ENCODE data around the gene LARP4B.

Gene LARP4B

DNA sequence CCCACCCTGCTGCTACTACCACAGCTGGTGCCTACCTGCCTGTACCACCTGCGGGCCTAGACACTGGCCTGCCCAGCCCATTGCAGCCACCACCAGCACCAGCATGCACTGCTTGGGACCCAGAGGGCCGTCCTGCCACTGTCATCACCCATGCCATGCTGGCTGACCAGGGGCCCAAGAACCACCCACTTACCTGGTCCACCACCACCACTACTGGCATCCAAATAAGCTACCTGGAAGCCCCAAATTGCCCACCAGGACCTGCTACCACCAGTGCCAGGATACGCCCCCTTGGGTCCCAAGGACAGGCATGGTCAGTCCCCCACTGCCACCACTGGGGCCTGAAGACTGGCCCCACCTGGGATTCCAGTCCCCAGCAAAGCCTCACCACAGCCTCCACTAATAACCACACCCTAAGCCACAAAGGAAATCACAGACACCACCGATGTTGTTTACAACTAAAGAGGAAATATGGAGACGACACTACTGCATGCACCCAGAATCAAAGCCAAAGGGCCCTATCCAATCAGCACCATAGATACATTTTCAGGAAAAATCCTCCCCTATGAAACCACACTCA, 171.5 kb downstream of the LARP4B start:
- no peak for DNase-seq

All from activated T-cell treated with anti-CD3 and anti-CD28 coated beads, Interleukin-2, amount 50 U/mL, for 48 hours (primary cell).